CD4-positive, alpha-beta T cell treated with Interleukin-15 for 1 hour (primary cell): Measurements from ENCODE around the gene OR4Q3.
"Not testable (repeated sequence)": the region's sequence is repeated elsewhere in the genome, so short reads cannot be mapped to it uniquely, and the experiment has no call there.

Source experiments
- DNase-seq: peaks from one replicate; pipeline ENCODE4 v3.0.0-alpha.2; 2020

The OR4Q3 gene

DNA sequence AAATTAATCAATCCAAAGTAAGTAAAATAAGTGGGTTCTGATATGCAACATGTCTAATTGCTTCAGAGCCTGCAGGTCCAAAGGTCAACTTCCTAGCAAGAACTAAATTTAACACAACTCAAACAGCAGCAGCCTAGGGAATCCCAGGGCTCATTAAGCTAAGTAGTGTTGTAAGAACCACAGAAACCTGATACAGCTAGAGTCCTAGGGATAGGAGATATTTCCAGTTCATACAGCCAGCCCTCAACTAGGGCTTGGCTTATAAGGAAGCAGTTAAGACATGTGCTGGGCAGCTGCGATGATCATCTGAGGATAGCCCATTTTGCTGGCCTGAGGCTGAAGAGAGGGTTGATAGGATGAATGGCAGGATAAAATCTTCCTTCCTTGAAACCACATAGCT, at the start of gene OR4Q3:
Gene OR4Q3, plus strand, starts transcription at position 316 of the 400 bp plus-strand sequence.
- no peak for DNase-seq

DNA sequence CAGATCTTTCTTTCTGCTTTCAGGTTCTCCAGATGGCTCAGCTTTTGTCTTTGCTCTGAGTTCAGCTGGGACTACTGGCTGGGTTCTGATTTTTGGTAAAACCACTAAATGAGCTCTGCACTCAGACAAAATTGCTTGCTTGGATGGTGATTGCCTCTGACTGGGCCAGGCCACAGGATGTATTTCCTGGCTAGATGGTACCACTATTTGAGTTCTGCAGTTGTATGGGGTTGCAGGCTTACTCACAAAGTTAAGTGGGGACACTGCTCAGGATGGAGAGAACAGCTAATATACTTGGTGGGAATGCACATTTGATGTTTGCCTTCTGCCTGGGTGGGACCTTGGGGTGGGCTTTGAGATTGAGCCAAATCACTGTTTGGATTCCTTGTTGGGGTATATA, 14.0 kb upstream of the OR4Q3 start:
- no peak for DNase-seq

DNA sequence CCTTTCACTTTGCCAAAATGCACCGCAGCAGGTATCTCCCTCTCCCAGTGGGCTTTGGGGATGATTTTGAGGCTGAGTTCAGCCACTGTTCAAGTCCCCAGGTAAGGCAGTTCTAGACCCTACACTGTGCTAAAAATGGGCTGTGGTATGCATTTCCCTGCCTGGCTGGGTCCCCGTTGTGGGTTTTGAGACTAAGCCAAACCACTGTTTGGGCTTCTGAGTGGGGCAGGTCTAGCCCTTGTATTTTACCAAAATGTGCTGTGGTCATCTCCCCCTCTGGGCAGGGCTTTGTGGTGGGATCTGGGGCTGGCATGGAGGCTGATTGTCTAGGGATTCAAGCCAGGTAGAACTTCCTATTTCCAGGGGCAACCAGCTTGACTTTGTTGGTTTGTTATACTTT, 13.6 kb upstream of the OR4Q3 start:
- no peak for DNase-seq

DNA sequence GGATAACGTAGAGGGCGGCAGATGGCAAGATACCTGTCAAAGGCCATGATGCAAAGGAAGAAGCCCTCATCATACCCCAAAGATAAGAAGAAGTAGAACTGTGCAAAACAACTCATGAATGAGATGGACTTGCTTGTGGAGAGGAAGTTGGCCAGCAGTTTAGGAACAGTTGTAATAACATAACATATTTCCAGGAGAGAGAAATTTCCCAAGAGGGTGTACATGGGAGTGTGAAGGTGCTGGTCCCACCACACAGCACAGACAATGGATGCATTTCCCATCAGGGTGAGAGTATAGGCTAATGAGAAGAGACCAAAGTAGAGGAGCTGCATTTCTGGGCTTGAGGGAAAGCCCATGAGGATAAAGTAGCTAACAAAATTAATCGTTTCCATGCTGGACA, 9.5 kb upstream of the OR4Q3 start:
- not testable (repeated sequence) for DNase-seq

DNA sequence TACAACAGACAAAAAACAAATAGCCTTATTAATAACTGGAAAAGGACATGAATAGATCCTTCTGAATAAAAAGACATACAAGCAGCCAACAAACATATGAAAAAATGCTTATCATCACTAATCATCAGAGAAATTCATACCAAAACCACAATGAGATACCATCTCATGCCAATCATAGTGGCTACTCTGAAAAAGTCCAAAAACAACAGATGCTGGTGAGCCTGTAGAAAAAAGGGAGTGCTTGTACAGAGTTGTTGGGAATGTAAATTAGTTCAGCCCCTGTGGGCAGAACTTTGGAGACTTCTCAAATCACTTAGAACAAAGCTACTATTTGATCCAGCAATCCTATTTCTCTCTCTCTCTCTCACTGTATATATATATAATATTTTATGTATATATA, 8.9 kb downstream of the OR4Q3 start:
- DNase-seq = not testable (repeated sequence)

DNA sequence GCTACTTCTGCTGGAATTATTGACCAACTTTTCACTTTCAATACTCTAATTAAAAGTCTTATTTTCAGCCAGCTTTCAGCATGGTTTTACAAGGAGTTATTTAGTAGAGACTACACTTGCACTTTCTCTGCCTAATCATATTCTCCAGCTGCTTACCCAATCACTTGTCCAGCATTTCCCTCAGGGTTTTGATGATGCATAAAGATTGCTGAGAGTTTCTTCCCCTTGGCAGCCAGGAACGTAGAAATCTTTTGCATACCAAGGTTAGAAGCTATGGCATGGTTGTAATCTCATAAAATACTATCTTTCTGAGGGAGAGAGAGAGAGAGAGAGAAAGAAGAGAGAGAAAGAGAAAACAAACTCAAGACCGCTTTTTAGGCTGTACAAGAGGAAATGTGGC, 10.8 kb downstream of the OR4Q3 start:
- no peak for DNase-seq

DNA sequence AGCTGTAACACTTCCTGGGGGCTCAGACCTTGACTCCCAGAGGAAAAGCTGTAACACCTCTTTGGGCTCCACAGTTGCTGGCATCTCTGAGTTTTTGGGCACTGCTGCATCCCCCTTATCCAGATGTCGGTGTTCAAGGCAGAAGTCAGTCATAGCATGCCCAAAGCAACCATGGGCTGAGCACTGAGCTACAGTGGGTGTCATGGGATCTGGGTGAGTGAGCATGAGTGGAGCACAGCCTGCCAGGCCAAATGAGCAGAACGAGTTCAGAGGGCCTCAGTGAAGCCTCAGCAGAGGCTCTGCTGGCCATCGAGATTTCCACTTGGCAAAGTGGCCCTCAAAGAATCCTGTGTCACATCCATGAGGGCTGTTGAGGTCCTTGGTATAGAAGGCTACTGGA, 28.1 kb downstream of the OR4Q3 start:
- DNase-seq = not testable (repeated sequence)

DNA sequence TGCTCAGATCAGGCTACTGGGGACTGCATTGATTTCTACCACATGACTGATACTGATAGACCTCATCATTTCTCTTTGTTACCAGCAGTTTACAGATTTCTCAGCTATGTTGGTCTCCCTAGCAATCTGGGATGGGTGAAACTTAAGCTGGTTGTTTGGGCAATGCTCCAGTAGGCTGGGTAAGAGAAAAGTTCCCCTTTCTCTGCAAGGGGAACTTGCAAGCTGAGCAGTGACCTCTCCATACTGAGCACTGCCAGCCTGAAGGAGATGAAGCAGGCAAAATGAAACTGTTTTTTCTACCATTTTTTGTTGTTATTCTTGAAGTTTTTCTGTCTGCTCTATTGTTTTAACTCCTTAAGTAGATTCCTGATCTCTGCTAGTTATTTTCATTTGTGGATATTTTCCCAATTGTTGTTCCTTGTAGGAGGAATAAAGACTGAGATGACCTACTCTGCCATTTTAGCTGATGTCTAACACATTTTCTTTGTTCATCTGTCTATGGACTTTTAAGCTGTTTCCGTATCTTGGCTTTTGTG, 28.6 kb downstream of the OR4Q3 start:
- DNase-seq = no peak

DNA sequence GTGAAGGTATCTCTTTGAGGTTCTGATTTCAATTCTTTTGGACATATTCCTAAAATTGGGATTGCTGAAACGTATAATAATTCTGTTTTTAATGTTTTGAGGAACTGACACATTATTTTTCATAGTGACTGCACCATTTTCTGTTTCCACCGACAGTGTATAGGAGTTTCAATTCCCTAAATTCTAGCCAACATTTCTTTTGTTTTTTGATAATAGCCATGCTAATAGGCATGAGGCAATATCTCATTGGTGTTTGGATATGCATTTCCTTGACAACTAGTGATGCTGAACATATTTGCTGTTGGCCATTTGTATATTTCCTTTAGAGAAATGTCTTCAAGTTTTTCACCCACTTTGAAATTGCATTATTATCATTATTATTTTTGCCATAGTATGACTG, 29.1 kb downstream of the OR4Q3 start:
- DNase-seq = not testable (repeated sequence)

DNA sequence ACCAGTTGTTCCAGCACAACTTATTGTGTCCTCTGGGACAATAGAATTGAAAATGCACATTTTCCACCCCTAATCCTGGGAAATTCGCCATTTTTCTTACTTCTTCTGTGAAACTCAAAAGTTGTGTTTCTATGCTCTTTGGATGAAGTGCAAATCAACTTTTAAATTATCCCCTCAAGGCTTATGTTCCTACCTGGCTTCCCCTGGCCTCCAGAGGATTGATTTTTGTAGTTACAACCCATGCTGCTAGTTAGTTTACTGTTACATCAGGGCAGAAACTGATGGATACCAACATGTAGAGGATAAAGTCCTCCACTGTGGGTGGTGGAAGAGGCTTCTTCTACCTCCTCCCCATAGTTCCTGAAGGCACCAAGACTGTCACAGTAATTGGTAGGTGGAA, 29.8 kb downstream of the OR4Q3 start, which contains the start of gene OR4M1:
Gene OR4M1, plus strand, starts transcription at position 301 of the 400 bp plus-strand sequence. CDS start 6,819 bp downstream, outside the sequence.
- DNase-seq = not testable (repeated sequence)

DNA sequence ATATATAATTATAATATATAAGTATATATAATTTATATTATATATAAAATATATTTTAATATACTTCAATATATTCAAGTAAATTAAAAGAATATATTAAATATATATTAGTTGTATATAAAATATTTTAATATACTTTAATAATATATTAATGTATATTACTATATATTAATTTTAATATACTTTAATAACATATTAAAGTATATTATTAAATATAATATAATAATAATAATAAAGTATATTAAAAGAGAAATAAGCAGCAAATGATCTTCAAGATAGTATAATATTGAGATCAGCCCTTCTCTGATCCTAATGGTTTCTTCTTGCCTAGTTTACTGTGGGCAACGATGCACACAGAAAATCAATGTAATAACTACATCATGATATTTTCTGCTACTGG, 32.2 kb downstream of the OR4Q3 start:
- DNase-seq = no peak

DNA sequence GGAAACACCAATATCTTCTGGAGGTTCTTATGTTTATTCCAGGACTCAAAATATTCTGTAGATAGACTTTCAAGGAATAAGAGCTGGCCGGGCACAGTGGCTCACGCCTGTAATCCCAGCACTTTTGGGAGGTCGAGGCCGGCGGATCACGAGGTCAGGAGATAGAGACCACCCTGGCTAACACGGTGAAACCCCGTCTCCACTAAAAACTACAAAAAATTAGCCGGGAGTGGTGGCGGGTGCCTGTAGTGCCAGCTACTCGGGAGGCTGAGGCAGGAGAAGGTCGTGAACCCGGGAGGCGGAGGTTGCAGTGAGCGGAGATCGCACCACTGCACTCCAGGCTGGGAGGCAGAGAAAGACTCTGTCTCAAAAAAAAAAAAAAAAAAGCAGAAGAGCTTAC, 42.5 kb downstream of the OR4Q3 start:
- DNase-seq = not testable (repeated sequence)

DNA sequence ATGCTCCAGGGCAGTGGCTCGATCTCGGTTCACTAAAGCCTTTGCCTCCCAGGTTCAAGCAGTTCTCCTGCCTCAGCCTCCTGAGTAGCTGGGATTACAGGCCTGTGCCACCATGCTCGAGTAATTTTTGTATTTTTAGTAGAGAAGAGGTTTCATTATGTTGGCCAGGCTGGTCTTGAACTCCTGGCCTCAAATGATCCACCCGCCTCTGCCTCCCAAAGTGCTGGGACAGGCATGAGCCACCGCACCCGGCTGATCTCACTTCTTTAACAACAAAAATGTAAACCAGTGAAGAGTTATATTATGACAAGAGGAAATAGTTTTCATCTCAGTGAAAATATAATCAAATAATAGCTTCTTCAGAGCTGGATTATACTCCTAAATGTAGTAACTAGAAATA, 43.9 kb downstream of the OR4Q3 start:
- DNase-seq = not testable (repeated sequence)

DNA sequence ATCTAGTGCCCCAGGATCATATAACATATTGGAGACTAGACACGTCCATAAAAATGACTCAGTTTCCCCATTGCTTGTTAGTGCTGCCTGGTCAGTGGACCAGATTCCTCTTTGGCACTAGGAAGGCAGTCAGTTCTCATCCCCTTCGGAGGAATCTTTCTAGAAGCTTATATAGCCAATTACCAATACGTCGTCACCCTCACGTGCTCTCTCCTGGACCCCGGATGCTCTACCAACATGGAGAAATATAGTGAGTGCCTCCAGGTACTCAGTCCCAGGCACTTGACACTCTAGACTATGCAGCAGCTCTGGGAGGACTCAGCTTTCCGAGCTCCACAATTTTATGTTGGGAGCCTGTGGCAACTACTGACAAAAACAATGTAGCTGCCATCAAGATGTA, 44.8 kb downstream of the OR4Q3 start:
- not testable (repeated sequence) for DNase-seq

DNA sequence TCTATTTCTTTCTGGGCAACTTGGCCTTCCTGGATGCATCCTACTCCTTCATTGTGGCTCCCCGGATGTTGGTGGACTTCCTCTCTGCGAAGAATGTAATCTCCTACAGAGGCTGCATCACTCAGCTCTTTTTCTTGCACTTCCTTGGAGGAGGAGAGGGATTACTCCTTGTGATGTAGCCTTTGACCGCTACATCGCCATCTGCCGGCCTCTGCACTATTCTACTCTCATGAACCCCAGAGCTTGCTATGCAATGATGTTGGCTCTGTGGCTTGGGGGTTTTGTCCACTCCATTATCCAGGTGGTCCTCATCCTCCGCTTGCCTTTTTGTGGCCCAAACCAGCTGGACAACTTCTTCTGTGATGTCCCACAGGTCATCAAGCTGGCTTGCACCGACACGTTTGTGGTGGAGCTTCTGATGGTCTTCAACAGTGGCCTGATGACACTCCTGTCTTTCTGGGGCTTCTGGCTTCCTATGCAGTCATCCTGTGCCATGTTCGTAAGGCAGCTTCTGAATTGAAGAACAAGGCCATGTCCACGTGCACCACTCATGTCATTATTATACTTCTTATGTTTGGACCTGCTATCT, 53.2 kb downstream of the OR4Q3 start:
- DNase-seq = not testable (repeated sequence)
